H1 (cell line): ENCODE measurements around the gene CIPC. TPM values are rescaled to one million over a fixed set of nuclear protein-coding genes. Genes with fewer than 3 reads are reported as not detected.

Experiments used
- ASH2L ChIP-seq: fragments of 200-600, 300-600 bp; sonication (generic); IDR thresholded peaks from one replicate; pipeline ENCODE4 v1.7.1; 2017; ENCODE audit warnings: low read length
- ATF3 ChIP-seq: IDR thresholded peaks from 2 replicates; pipeline ENCODE4 v1.6.1; 2011; ENCODE audit warnings: low read depth, mild to moderate bottlenecking, low read length; ENCODE audit not compliant: insufficient read depth
- CHD7 ChIP-seq: fragments of 300-600 bp; sonication (generic); IDR thresholded peaks from 2 replicates; pipeline ENCODE4 v1.7.1; 2012; ENCODE audit warnings: low read length, moderate library complexity, mild to moderate bottlenecking, inconsistent platforms; ENCODE audit not compliant: insufficient replicate concordance
- KDM4A ChIP-seq: IDR thresholded peaks from one replicate; pipeline ENCODE4 v1.7.1; 2012; ENCODE audit warnings: low read depth, mild to moderate bottlenecking, moderate library complexity, low read length, inconsistent platforms; ENCODE audit not compliant: severe bottlenecking
- POLR2AphosphoS5 ChIP-seq: IDR thresholded peaks from 2 replicates; pipeline ENCODE4 v1.6.1; 2011; ENCODE audit warnings: low read depth, low read length
- POU5F1 ChIP-seq: IDR thresholded peaks from 2 replicates; pipeline ENCODE4 v1.6.1; 2011; ENCODE audit warnings: low read depth, mild to moderate bottlenecking, low read length, moderate library complexity
- RNF2 ChIP-seq: fragments of 200-900, 300-1000 bp; sonication (generic); IDR thresholded peaks from 2 replicates; pipeline ENCODE4 v1.7.1; 2016; ENCODE audit warnings: borderline replicate concordance, low read depth, mild to moderate bottlenecking, antibody characterized with exemption, low read length; ENCODE audit not compliant: poor library complexity, severe bottlenecking; ENCODE audit errors: missing control alignments
- SIX5 ChIP-seq: IDR thresholded peaks from 2 replicates; pipeline ENCODE4 v1.6.1; 2011; ENCODE audit warnings: mild to moderate bottlenecking, low read depth, low read length
- SRF ChIP-seq: IDR thresholded peaks from 2 replicates; pipeline ENCODE4 v1.6.1; 2011; ENCODE audit warnings: mild to moderate bottlenecking, low read depth, low read length, moderate library complexity
- polyA plus RNA-seq, 7 experiments: library from polyadenylated mRNA; depleted of rRNA in 3 of 7; stranded (reverse) in 5 of 7; unstranded in 2 of 7; fragments of >200 nt in 5 of 7; fragments of 200-250 nt in 2 of 7; gene quantifications; 1 replicate in 5 of 7; 2 replicates in 1 of 7; 4 replicates in 1 of 7; pipeline versions ENCODE4 v1.2.1 to v1.2.3, GENCODE V29; 2011 to 2013; ENCODE audit warnings: missing spikeins in 2 of 7, mixed read lengths in 2 of 7
- total RNA-seq: library from RNA; stranded (reverse); fragmentation: NEBNext Ultra II Directional; extraction: Animal tissue kit (Norgen Biotek cat#: 25700); gene quantifications from 2 replicates; pipeline ENCODE4 v1.2.1, GENCODE V29; 2021

Gene CIPC
- total and polyA plus RNA-seq, 2 of the 8 experiments (the other 6 are each of a cell fraction or from before 2014, with no cell fraction given): 13.9 to 32.7 TPM

GRCh38 chr14:77068517-77069200 lies 29.4 kb upstream of the CIPC start (continued):
- TF ChIP-seq CHD7: no peak
- TF ChIP-seq RNF2: no peak
- no peak for TF ChIP-seq SIX5
- TF ChIP-seq POU5F1: no peak
- no peak for TF ChIP-seq POLR2AphosphoS5
- no peak for TF ChIP-seq ASH2L
- TF ChIP-seq ATF3: no peak
- no peak for TF ChIP-seq SRF
- TF ChIP-seq KDM4A: no peak
